ENCODE data around the gene CAP2.

GRCh38 chr6:17506962-17507361, 113.6 kb downstream of the CAP2 start:
- TF ChIP-seq, protein P1, sequence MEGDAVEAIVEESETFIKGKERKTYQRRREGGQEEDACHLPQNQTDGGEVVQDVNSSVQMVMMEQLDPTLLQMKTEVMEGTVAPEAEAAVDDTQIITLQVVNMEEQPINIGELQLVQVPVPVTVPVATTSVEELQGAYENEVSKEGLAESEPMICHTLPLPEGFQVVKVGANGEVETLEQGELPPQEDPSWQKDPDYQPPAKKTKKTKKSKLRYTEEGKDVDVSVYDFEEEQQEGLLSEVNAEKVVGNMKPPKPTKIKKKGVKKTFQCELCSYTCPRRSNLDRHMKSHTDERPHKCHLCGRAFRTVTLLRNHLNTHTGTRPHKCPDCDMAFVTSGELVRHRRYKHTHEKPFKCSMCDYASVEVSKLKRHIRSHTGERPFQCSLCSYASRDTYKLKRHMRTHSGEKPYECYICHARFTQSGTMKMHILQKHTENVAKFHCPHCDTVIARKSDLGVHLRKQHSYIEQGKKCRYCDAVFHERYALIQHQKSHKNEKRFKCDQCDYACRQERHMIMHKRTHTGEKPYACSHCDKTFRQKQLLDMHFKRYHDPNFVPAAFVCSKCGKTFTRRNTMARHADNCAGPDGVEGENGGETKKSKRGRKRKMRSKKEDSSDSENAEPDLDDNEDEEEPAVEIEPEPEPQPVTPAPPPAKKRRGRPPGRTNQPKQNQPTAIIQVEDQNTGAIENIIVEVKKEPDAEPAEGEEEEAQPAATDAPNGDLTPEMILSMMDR (IDR thresholded peaks at IDR 0.05; ENCODE audit: insufficient read depth, low read depth, low read length) = no peak
- no peak for TF ChIP-seq EZH2 (IDR thresholded peaks at IDR 0.05; ENCODE audit: insufficient read depth, low read length)
